ENCODE data around the gene PROB1. TPM values are rescaled to one million over a fixed set of nuclear protein-coding genes. Genes with fewer than 3 reads are reported as not detected.
A peak's percentile ranks its signal among the peaks of the same experiment; 100 is the strongest.
"Not testable (repeated sequence)": the region's sequence is repeated elsewhere in the genome, so short reads cannot be mapped to it uniquely, and the experiment has no call there.

Gene PROB1
- total RNA-seq, 1 donor from 2014 or later = 8.3 TPM

DNA sequence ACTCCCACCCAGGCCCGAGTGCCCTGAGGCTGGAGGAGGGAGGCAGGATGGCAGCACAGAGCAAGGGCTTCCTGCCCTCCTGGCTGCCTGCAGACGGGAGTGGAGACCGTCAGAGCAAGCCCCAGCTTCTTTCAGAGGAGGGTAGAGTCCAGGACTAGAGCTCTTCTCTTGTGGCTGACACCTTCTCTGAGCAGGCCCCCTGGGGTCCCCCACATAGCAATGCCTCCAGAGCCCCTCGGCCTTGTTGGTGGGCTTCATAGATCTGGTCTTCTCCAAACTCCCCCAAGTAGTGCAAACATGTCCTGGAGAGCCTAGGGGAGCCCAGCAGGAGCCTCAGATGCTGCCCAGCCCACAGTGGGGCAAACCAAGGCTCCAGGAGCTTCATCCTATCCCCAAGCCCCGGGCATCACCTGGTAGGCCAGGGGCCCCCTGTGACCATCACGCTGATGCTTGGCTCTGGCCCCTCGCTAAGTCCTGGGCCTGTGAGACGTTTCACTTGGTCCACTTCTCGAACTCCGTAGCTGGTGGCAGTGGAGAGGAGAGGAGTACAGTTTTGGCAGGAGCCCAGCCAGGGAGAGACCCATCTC is 7.2 kb downstream of the PROB1 start:
- peaks cover 59% of the 10 kb centered on the region for H3K4me1 Mint-ChIP-seq (ENCODE audit: low read depth)
- H3K27me3 Mint-ChIP-seq (ENCODE audit: low read depth) = no peaks in the 10 kb centered on the region
- peak overlapping the region; percentile 60 for H3K27ac Mint-ChIP-seq
- H3K36me3 Mint-ChIP-seq (ENCODE audit: low read depth) = peaks cover 21% of the 10 kb centered on the region
- DNase-seq (ENCODE audit: low spot score) = no peak
- H3K4me3 Mint-ChIP-seq (ENCODE audit: low read depth) = peak overlapping the region; percentile 68
- no peaks in the 10 kb centered on the region for H3K9me3 Mint-ChIP-seq
- intact Hi-C loops (cut with micrococcal nuclease) = no loop called here

- H3K9me3 Mint-ChIP-seq = not testable (repeated sequence)
- peak overlapping the region; percentile 39 for H3K27ac Mint-ChIP-seq
Observed at GRCh38 chr5:139386956-139387355, 7.9 kb downstream of the PROB1 start.

GRCh38 chr5:139386050-139386438 is 8.9 kb downstream of the PROB1 start:
- no peak overlapping the region for H3K4me3 Mint-ChIP-seq (ENCODE audit: low read depth)
- intact Hi-C loops (cut with micrococcal nuclease) = no loop called here
- DNase-seq (ENCODE audit: low spot score) = no peak
- H3K4me1 Mint-ChIP-seq (ENCODE audit: low read depth) = peaks cover 51% of the 10 kb centered on the region
- H3K27me3 Mint-ChIP-seq (ENCODE audit: low read depth) = no peaks in the 10 kb centered on the region
- peaks cover 14% of the 10 kb centered on the region for H3K36me3 Mint-ChIP-seq (ENCODE audit: low read depth)
- H3K9me3 Mint-ChIP-seq = no peaks in the 10 kb centered on the region
- H3K27ac Mint-ChIP-seq = peak overlapping the region; percentile 84

More at GRCh38 chr5:139386956-139387355, 7.9 kb downstream of the PROB1 start:
- H3K4me3 Mint-ChIP-seq (ENCODE audit: low read depth); intact Hi-C loops (cut with micrococcal nuclease); H3K27me3 Mint-ChIP-seq (ENCODE audit: low read depth); DNase-seq (ENCODE audit: low spot score): not testable (repeated sequence)
- peaks cover 58% of the 10 kb centered on the region for H3K4me1 Mint-ChIP-seq (ENCODE audit: low read depth)
- peaks cover 20% of the 10 kb centered on the region for H3K36me3 Mint-ChIP-seq (ENCODE audit: low read depth)

DNA sequence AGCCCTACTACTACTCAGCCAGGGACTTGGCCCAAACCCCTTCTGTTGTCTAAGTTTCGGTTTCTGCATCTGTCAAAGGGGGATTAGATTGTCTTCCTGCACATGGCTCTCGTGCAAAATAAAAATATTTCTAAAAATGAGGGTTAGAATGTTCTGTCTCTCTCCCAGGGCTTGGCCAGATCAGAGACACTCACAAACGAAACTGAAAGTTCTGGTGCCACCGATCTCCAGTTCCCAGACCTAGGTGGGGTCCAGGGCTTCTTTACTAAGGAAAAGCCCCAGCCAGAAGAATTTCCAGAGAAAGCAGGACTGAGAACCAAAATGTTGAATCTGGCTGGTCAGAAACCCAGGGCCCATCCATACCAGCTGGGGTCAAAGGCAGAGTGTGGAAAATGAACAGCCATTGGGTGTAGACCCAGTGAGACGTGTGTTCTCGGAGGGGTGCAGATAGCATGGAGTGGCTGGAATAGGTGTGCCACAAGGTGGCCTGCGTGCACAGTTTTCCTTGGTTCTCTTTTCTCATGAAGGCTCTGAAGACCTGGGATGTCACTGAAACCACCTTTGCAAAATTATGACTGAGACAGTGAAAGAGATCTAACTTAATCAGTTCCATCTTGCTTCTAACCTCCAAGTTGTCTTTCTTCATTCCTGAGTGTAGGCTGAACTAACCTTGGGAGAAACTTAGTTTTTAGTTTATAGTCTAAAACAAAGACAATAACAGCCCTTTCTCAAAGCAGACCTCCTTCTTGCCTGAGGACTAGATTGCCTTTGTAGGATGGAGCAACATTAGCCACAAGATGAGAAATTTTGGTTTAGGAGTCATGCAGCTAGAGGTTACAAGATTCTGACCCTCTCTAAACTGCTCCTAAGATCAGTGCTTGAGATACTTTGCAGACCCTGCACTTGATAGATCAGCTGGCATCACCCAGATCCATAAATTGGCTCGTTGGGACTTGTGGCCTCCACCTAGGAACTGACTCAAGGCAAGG is 9.5 kb downstream of the PROB1 start:
- intact Hi-C loops (cut with micrococcal nuclease) = no loop called here
- Mint-ChIP-seq H3K27me3 (ENCODE audit: low read depth) (no peaks in the 10 kb centered on the region), H3K4me3 (ENCODE audit: low read depth) (peak overlapping the region; percentile 56), H3K36me3 (ENCODE audit: low read depth) (peaks cover 10% of the 10 kb centered on the region), H3K27ac (peak overlapping the region; percentile 84), H3K9me3 (no peaks in the 10 kb centered on the region), H3K4me1 (ENCODE audit: low read depth) (peaks cover 44% of the 10 kb centered on the region)
- DNase-seq (ENCODE audit: low spot score) = no peak

- Mint-ChIP-seq H3K27ac (peak overlapping the region; percentile 84), H3K9me3 (no peaks in the 10 kb centered on the region), H3K27me3 (ENCODE audit: low read depth) (no peaks in the 10 kb centered on the region), H3K4me3 (ENCODE audit: low read depth) (no peak overlapping the region), H3K36me3 (ENCODE audit: low read depth) (peaks cover 8% of the 10 kb centered on the region), H3K4me1 (ENCODE audit: low read depth) (peaks cover 38% of the 10 kb centered on the region)
- intact Hi-C loops (cut with micrococcal nuclease) = no loop called here
- no peak for DNase-seq (ENCODE audit: low spot score)
Observed at GRCh38 chr5:139384591-139385051, 10.3 kb downstream of the PROB1 start.

GRCh38 chr5:139383993-139384590 is 10.8 kb downstream of the PROB1 start:
- intact Hi-C loops (cut with micrococcal nuclease) = no loop called here
- Mint-ChIP-seq H3K36me3 (ENCODE audit: low read depth) (peaks cover 3% of the 10 kb centered on the region), H3K9me3 (no peaks in the 10 kb centered on the region), H3K4me3 (ENCODE audit: low read depth) (no peak overlapping the region), H3K4me1 (ENCODE audit: low read depth) (peaks cover 35% of the 10 kb centered on the region), H3K27ac (peak overlapping the region; percentile 84), H3K27me3 (ENCODE audit: low read depth) (no peaks in the 10 kb centered on the region)
- no peak for DNase-seq (ENCODE audit: low spot score)

- no peaks in the 10 kb centered on the region for H3K9me3 Mint-ChIP-seq
- intact Hi-C loops (cut with micrococcal nuclease) = no loop called here
- DNase-seq (ENCODE audit: low spot score) = no peak
- no peak within 1 kb of the TSS for H3K4me3 Mint-ChIP-seq (ENCODE audit: low read depth)
- no peaks in the 10 kb centered on the region for H3K36me3 Mint-ChIP-seq (ENCODE audit: low read depth)
- no peaks in the 10 kb centered on the region for H3K27me3 Mint-ChIP-seq (ENCODE audit: low read depth)
- H3K27ac Mint-ChIP-seq = peak within 1 kb of the TSS; percentile 38
- peaks cover 36% of the 10 kb centered on the region for H3K4me1 Mint-ChIP-seq (ENCODE audit: low read depth)
Observed at GRCh38 chr5:139383275-139383992, 11.5 kb downstream of the PROB1 start, which contains the start of gene SLC23A1. Gene SLC23A1, minus strand, starts transcription at chr5:139383297. Its CDS starts 44 bp downstream, at chr5:139383253.

DNA sequence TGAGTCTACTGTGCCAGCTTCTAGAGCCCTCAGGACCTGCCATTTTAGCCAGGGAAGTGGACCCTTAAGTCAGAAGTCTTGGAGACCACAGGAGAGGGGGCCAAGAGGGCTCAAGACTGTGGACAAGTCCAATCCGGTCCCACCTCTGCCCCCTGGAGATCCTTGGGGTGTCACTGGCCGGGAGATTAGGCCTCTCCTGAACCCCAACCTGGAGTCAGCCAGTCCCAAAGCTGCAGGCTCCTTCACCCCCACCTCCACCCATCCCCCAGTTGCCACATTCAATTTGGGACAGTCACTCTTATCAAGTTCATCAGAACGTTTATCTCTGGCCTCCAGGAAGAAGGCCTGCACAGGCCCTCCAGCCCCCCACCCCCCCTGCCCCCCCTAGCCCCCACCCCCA is 12.1 kb downstream of the PROB1 start:
- Mint-ChIP-seq H3K4me3 (ENCODE audit: low read depth) (no peak overlapping the region), H3K36me3 (ENCODE audit: low read depth) (no peaks in the 10 kb centered on the region), H3K27ac (no peak overlapping the region), H3K4me1 (ENCODE audit: low read depth) (peaks cover 32% of the 10 kb centered on the region), H3K27me3 (ENCODE audit: low read depth) (no peaks in the 10 kb centered on the region), H3K9me3 (no peaks in the 10 kb centered on the region)
- intact Hi-C loops (cut with micrococcal nuclease) = no loop called here
- DNase-seq (ENCODE audit: low spot score) = no peak

GRCh38 chr5:139381837-139382761 is 12.8 kb downstream of the PROB1 start:
- Mint-ChIP-seq H3K36me3 (ENCODE audit: low read depth) (peaks cover 6% of the 10 kb centered on the region), H3K27me3 (ENCODE audit: low read depth) (no peaks in the 10 kb centered on the region), H3K27ac (no peak overlapping the region), H3K9me3 (no peaks in the 10 kb centered on the region), H3K4me3 (ENCODE audit: low read depth) (no peak overlapping the region), H3K4me1 (ENCODE audit: low read depth) (peaks cover 35% of the 10 kb centered on the region)
- intact Hi-C loops (cut with micrococcal nuclease) = no loop called here
- no peak for DNase-seq (ENCODE audit: low spot score)

- no peaks in the 10 kb centered on the region for H3K9me3 Mint-ChIP-seq
- no peak overlapping the region for H3K4me3 Mint-ChIP-seq (ENCODE audit: low read depth)
- peaks cover 14% of the 10 kb centered on the region for H3K4me1 Mint-ChIP-seq (ENCODE audit: low read depth)
- H3K27me3 Mint-ChIP-seq (ENCODE audit: low read depth) = no peaks in the 10 kb centered on the region
- H3K36me3 Mint-ChIP-seq (ENCODE audit: low read depth) = peaks cover 10% of the 10 kb centered on the region
- DNase-seq (ENCODE audit: low spot score) = no peak
- H3K27ac Mint-ChIP-seq = no peak overlapping the region
- intact Hi-C loops (cut with micrococcal nuclease) = no loop called here
Observed at GRCh38 chr5:139379626-139380449, 15.1 kb downstream of the PROB1 start.

DNA sequence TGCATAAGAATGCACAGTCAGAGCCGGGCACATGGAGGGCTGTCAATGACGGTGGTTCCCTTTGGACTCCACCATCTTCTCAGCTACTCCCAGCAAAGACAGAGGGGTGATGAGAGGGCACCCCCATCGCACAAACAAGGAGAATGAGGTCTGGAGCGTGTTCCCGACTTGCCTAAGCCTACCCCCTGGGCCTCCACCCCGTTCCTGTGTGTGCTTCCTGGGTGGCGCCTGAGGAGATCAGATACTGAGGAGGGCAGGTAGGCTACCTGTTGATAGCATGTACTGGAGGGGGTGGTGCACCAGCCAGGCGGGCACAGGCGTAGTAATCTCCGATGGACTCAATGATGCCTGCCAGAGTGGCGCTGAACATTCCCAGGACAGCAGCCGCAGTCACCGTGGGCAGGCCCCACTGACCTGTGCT is 16.0 kb downstream of the PROB1 start:
- Mint-ChIP-seq H3K27ac (peak overlapping the region; percentile 53), H3K36me3 (ENCODE audit: low read depth) (peaks cover 10% of the 10 kb centered on the region), H3K4me3 (ENCODE audit: low read depth) (no peak overlapping the region), H3K27me3 (ENCODE audit: low read depth) (no peaks in the 10 kb centered on the region), H3K9me3 (no peaks in the 10 kb centered on the region), H3K4me1 (ENCODE audit: low read depth) (peaks cover 9% of the 10 kb centered on the region)
- intact Hi-C loops (cut with micrococcal nuclease) = no loop called here
- no peak for DNase-seq (ENCODE audit: low spot score)

Data from activated T-helper 2 cell treated with anti-CD3 and anti-CD28 coated beads, Interferon-gamma antibody, Interleukin-2, Interleukin-4, amounts not matched to agents 10 μg/mL and 5 μg/mL and 100 μg/mL, durations not matched to agents 14 hours and 24 hours and 36 hours (primary cell).